DND-41 (cell line): ENCODE data around the gene RSPO1.

Experiments
- EZH2 ChIP-seq: IDR thresholded peaks from 3 replicates; pipeline ENCODE4 v1.6.1; 2012; ENCODE audit warnings: borderline replicate concordance, low read depth, mild to moderate bottlenecking, moderate library complexity, low read length, inconsistent platforms; ENCODE audit not compliant: severe bottlenecking
- TF ChIP-seq, protein P1 (sequence below): IDR thresholded peaks from 2 replicates; pipeline ENCODE4 v1.5.1; 2012; ENCODE audit warnings: borderline replicate concordance, low read length, moderate library complexity, mild to moderate bottlenecking; ENCODE audit not compliant: poor library complexity, severe bottlenecking; ENCODE audit errors: extremely low read depth

DNA sequence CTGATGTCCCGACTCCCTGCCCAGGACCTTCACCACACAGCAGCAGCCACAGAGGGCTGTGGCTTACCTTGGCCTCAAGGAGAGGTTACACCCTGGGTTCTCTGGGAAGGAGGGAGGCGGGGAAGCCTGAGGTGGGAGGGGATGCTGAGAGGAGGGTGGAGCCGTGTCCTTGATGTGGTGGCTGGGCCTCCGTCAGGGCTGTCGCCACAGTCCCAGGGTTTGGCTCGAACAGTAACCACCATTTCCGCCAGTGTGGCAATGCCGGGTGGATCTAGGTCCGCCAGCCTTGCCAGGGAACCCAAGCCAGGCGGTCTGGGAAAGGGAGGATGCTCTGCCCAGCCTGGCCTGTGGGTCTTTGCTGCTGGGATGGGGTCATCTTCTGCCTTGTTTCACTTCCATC, 39.2 kb upstream of the RSPO1 start:
- TF ChIP-seq, protein P1, sequence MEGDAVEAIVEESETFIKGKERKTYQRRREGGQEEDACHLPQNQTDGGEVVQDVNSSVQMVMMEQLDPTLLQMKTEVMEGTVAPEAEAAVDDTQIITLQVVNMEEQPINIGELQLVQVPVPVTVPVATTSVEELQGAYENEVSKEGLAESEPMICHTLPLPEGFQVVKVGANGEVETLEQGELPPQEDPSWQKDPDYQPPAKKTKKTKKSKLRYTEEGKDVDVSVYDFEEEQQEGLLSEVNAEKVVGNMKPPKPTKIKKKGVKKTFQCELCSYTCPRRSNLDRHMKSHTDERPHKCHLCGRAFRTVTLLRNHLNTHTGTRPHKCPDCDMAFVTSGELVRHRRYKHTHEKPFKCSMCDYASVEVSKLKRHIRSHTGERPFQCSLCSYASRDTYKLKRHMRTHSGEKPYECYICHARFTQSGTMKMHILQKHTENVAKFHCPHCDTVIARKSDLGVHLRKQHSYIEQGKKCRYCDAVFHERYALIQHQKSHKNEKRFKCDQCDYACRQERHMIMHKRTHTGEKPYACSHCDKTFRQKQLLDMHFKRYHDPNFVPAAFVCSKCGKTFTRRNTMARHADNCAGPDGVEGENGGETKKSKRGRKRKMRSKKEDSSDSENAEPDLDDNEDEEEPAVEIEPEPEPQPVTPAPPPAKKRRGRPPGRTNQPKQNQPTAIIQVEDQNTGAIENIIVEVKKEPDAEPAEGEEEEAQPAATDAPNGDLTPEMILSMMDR = no peak
- TF ChIP-seq EZH2 = no peak
